ENCODE data around the gene KIAA0753.

The KIAA0753 gene

GRCh38 chr17:6632530-6632929, 8.0 kb downstream of the KIAA0753 start:
- peaks cover 5% of the 10 kb centered on the region for H3K9me3 ChIP-seq (ENCODE audit: low read length)
- no peak overlapping the region for H2AFZ ChIP-seq (ENCODE audit: low read depth, low read length)
- no peaks in the 10 kb centered on the region for H3K4me1 ChIP-seq (ENCODE audit: insufficient read depth, low read length)
- H3K4me3 ChIP-seq (ENCODE audit: low read length), result no peak overlapping the region
- H3K36me3 ChIP-seq (ENCODE audit: insufficient read depth, low read length), result peaks cover 67% of the 10 kb centered on the region
- no peaks in the 10 kb centered on the region for H3K27me3 ChIP-seq (ENCODE audit: insufficient read depth, low read length)

DNA sequence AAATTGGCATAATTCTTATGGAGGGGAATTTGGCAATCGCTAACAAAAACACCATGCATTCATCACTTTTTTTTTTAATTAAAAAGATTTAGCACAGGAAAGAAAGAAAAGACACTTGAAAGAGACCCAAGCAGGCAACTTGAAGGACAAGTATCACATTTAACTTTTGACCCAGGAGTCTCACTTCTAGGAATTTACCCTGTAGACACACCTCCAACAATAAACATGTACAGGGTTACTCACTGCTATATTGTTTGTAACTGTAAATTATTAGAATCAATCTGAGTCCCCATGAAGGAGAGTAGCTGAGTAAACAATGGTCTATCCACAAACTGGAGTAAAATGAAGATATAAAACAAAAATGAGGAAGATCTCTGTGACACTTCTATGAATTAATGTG, 10.1 kb downstream of the KIAA0753 start:
- no peaks in the 10 kb centered on the region for H3K27me3 ChIP-seq (ENCODE audit: insufficient read depth, low read length)
- peaks cover 82% of the 10 kb centered on the region for H3K36me3 ChIP-seq (ENCODE audit: insufficient read depth, low read length)
- H3K4me1 ChIP-seq (ENCODE audit: insufficient read depth, low read length), result no peaks in the 10 kb centered on the region
- peaks cover 5% of the 10 kb centered on the region for H3K9me3 ChIP-seq (ENCODE audit: low read length)
- H3K4me3 ChIP-seq (ENCODE audit: low read length), result no peak overlapping the region
- H2AFZ ChIP-seq (ENCODE audit: low read depth, low read length), result no peak overlapping the region

- Histone ChIP-seq H3K36me3 (ENCODE audit: insufficient read depth, low read length) (peaks cover 82% of the 10 kb centered on the region), H3K4me1 (ENCODE audit: insufficient read depth, low read length) (no peaks in the 10 kb centered on the region), H3K27me3 (ENCODE audit: insufficient read depth, low read length) (no peaks in the 10 kb centered on the region), H3K4me3 (ENCODE audit: low read length) (no peak overlapping the region), H2AFZ (ENCODE audit: low read depth, low read length) (no peak overlapping the region), H3K9me3 (ENCODE audit: low read length) (no peaks in the 10 kb centered on the region)
These were observed 13.5 kb downstream of the KIAA0753 start for GRCh38 chr17:6627019-6627418.

- Histone ChIP-seq H3K36me3 (ENCODE audit: insufficient read depth, low read length) (peaks cover 86% of the 10 kb centered on the region), H3K4me3 (ENCODE audit: low read length) (no peak overlapping the region), H3K9me3 (ENCODE audit: low read length) (no peaks in the 10 kb centered on the region), H3K27me3 (ENCODE audit: insufficient read depth, low read length) (no peaks in the 10 kb centered on the region), H2AFZ (ENCODE audit: low read depth, low read length) (no peak overlapping the region), H3K4me1 (ENCODE audit: insufficient read depth, low read length) (no peaks in the 10 kb centered on the region)
These were observed 13.9 kb downstream of the KIAA0753 start for GRCh38 chr17:6626616-6627015.

GRCh38 chr17:6623941-6624340, 16.6 kb downstream of the KIAA0753 start:
- Histone ChIP-seq H2AFZ (ENCODE audit: low read depth, low read length) (no peak overlapping the region), H3K9me3 (ENCODE audit: low read length) (no peaks in the 10 kb centered on the region), H3K36me3 (ENCODE audit: insufficient read depth, low read length) (peaks cover 88% of the 10 kb centered on the region), H3K27me3 (ENCODE audit: insufficient read depth, low read length) (no peaks in the 10 kb centered on the region), H3K4me3 (ENCODE audit: low read length) (no peak overlapping the region), H3K4me1 (ENCODE audit: insufficient read depth, low read length) (no peaks in the 10 kb centered on the region)

- Histone ChIP-seq H3K4me1 (ENCODE audit: insufficient read depth, low read length) (no peaks in the 10 kb centered on the region), H3K36me3 (ENCODE audit: insufficient read depth, low read length) (peaks cover 77% of the 10 kb centered on the region), H3K4me3 (ENCODE audit: low read length) (no peak overlapping the region), H3K9me3 (ENCODE audit: low read length) (no peaks in the 10 kb centered on the region), H2AFZ (ENCODE audit: low read depth, low read length) (no peak overlapping the region), H3K27me3 (ENCODE audit: insufficient read depth, low read length) (no peaks in the 10 kb centered on the region)
These were observed 29.3 kb downstream of the KIAA0753 start for GRCh38 chr17:6611231-6611630.

DNA sequence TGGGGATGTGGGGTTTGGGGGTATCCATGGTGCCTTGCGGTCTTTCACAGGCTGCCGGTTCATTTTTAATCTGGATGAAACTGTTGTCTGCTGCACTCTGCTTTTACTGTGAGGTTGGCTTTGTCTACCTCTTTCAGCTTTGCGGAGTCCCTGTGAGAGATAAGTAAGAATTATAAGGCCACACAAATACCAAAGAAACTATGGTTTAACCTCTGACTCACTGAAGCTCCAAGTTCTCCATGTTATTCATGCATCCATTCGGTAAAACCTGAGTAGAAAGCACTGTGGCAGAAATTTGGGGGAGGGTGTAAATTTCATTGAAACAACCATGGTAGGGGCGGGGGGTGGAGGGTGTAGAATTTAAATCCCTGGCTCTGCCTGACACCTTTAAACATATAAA, 30.5 kb downstream of the KIAA0753 start:
- Histone ChIP-seq H3K27me3 (ENCODE audit: insufficient read depth, low read length) (no peaks in the 10 kb centered on the region), H3K4me1 (ENCODE audit: insufficient read depth, low read length) (no peaks in the 10 kb centered on the region), H3K9me3 (ENCODE audit: low read length) (no peaks in the 10 kb centered on the region), H3K4me3 (ENCODE audit: low read length) (no peak overlapping the region), H3K36me3 (ENCODE audit: insufficient read depth, low read length) (peaks cover 79% of the 10 kb centered on the region), H2AFZ (ENCODE audit: low read depth, low read length) (no peak overlapping the region)

- no peak overlapping the region for H3K4me3 ChIP-seq (ENCODE audit: low read length)
- peaks cover 85% of the 10 kb centered on the region for H3K36me3 ChIP-seq (ENCODE audit: insufficient read depth, low read length)
- H3K4me1 ChIP-seq (ENCODE audit: insufficient read depth, low read length), result no peaks in the 10 kb centered on the region
- no peaks in the 10 kb centered on the region for H3K9me3 ChIP-seq (ENCODE audit: low read length)
- H3K27me3 ChIP-seq (ENCODE audit: insufficient read depth, low read length), result no peaks in the 10 kb centered on the region
- H2AFZ ChIP-seq (ENCODE audit: low read depth, low read length), result no peak overlapping the region
These were observed 32.2 kb downstream of the KIAA0753 start for GRCh38 chr17:6608321-6608720.

- Histone ChIP-seq H3K9me3 (ENCODE audit: low read length) (no peaks in the 10 kb centered on the region), H2AFZ (ENCODE audit: low read depth, low read length) (no peak overlapping the region), H3K27me3 (ENCODE audit: insufficient read depth, low read length) (no peaks in the 10 kb centered on the region), H3K36me3 (ENCODE audit: insufficient read depth, low read length) (peaks cover 88% of the 10 kb centered on the region), H3K4me1 (ENCODE audit: insufficient read depth, low read length) (no peaks in the 10 kb centered on the region), H3K4me3 (ENCODE audit: low read length) (no peak overlapping the region)
These were observed 35.4 kb downstream of the KIAA0753 start for GRCh38 chr17:6605142-6605541.

DNA sequence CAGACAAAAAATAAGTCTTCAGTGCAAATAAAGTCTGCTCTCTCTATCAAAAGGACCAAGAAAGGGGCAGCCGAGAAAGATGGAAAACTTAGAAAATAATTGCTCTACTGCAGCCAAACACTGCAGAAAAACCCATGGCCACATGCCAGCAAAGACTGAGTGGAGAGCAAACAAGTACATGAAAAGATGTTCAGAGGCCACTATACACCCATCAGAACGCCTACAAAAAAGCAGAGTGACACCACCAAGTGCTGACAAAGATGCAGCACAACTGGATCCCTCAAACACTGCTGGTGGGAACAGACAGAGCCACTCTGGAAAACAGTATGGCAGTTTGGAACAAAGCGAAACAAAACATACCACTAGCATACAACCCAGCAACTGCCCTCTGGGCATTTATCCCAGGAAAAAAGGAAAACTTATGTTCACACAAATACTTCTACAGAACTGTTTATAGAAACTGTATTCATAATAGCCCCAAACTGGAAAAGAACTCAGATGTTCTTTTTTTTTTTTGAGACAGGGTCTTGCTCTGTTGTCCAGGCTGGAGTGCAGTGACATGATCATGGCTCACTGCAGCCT, 36.7 kb downstream of the KIAA0753 start:
- Histone ChIP-seq H2AFZ (ENCODE audit: low read depth, low read length) (no peak overlapping the region), H3K4me3 (ENCODE audit: low read length) (no peak overlapping the region), H3K36me3 (ENCODE audit: insufficient read depth, low read length) (peaks cover 85% of the 10 kb centered on the region), H3K4me1 (ENCODE audit: insufficient read depth, low read length) (no peaks in the 10 kb centered on the region), H3K9me3 (ENCODE audit: low read length) (no peaks in the 10 kb centered on the region), H3K27me3 (ENCODE audit: insufficient read depth, low read length) (no peaks in the 10 kb centered on the region)

GRCh38 chr17:6602141-6602540, 38.4 kb downstream of the KIAA0753 start:
- Histone ChIP-seq H3K4me1 (ENCODE audit: insufficient read depth, low read length) (no peaks in the 10 kb centered on the region), H2AFZ (ENCODE audit: low read depth, low read length) (no peak overlapping the region), H3K36me3 (ENCODE audit: insufficient read depth, low read length) (peaks cover 84% of the 10 kb centered on the region), H3K27me3 (ENCODE audit: insufficient read depth, low read length) (no peaks in the 10 kb centered on the region), H3K4me3 (ENCODE audit: low read length) (no peak overlapping the region), H3K9me3 (ENCODE audit: low read length) (no peaks in the 10 kb centered on the region)

DNA sequence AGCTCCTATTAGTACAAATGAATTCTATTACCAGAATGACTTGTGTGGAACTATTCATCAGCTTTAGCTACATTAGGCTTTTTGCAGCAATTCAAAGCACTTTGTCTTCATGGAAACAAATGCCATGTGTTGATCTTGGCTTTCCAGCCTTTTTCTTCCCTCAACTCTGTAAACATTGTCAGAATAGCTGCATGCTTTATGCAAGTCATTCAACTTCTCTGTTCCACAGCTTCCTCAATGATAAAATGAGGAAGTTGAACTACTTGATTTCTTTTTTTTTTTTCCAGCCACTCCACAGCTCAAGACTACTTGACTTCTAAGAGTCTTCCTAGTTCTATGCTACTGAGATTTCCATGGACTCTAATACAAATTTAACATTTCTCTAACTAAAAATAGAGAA, 41.1 kb downstream of the KIAA0753 start:
- Histone ChIP-seq H3K36me3 (ENCODE audit: insufficient read depth, low read length) (peaks cover 85% of the 10 kb centered on the region), H3K27me3 (ENCODE audit: insufficient read depth, low read length) (no peaks in the 10 kb centered on the region)

GRCh38 chr17:6597727-6598126, 42.8 kb downstream of the KIAA0753 start:
- H3K9me3 ChIP-seq (ENCODE audit: low read length), result no peaks in the 10 kb centered on the region
- no peaks in the 10 kb centered on the region for H3K27me3 ChIP-seq (ENCODE audit: insufficient read depth, low read length)
- peaks cover 85% of the 10 kb centered on the region for H3K36me3 ChIP-seq (ENCODE audit: insufficient read depth, low read length)
- H3K4me1 ChIP-seq (ENCODE audit: insufficient read depth, low read length), result no peaks in the 10 kb centered on the region
- H3K4me3 ChIP-seq (ENCODE audit: low read length), result no peak overlapping the region
- no peak overlapping the region for H2AFZ ChIP-seq (ENCODE audit: low read depth, low read length)

More for the DNA sequence above, 41.1 kb downstream of the KIAA0753 start:
- Histone ChIP-seq H3K4me1 (ENCODE audit: insufficient read depth, low read length) (no peaks in the 10 kb centered on the region), H3K4me3 (ENCODE audit: low read length) (no peak overlapping the region), H2AFZ (ENCODE audit: low read depth, low read length) (no peak overlapping the region), H3K9me3 (ENCODE audit: low read length) (no peaks in the 10 kb centered on the region)

DNA sequence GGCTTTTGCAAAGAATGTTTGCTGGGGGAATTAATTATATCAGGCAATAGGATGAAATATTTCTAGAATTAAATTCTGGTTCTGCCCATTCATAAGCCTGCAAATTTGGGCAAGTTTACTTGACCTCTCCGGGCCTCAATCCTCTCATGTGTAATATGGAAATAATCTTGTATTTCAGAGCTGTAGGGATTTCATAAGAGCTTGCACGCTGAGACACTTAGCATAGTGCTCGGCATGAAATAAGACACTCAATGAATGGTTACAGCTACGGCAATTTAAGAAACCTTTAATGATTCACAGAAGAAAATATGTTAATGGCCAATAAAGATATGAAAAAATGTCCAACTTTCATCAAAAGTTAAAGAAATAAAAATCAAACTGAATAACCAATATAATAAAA, 43.6 kb downstream of the KIAA0753 start:
- H3K36me3 ChIP-seq (ENCODE audit: insufficient read depth, low read length), result peaks cover 88% of the 10 kb centered on the region
- H3K9me3 ChIP-seq (ENCODE audit: low read length), result no peaks in the 10 kb centered on the region
- no peaks in the 10 kb centered on the region for H3K4me1 ChIP-seq (ENCODE audit: insufficient read depth, low read length)
- H3K4me3 ChIP-seq (ENCODE audit: low read length), result no peak overlapping the region
- H2AFZ ChIP-seq (ENCODE audit: low read depth, low read length), result no peak overlapping the region
- H3K27me3 ChIP-seq (ENCODE audit: insufficient read depth, low read length), result no peaks in the 10 kb centered on the region
